Hepatic stellate cell (primary cell): Measurements from ENCODE around the gene CYP3A5.
"Not testable (repeated sequence)": the region's sequence is repeated elsewhere in the genome, so short reads cannot be mapped to it uniquely, and the experiment has no call there.

Experiments used
- DNase-seq: peaks from one replicate; pipeline ENCODE4 v3.0.0; 2011; ENCODE audit warnings: low spot score

The CYP3A5 gene

DNA sequence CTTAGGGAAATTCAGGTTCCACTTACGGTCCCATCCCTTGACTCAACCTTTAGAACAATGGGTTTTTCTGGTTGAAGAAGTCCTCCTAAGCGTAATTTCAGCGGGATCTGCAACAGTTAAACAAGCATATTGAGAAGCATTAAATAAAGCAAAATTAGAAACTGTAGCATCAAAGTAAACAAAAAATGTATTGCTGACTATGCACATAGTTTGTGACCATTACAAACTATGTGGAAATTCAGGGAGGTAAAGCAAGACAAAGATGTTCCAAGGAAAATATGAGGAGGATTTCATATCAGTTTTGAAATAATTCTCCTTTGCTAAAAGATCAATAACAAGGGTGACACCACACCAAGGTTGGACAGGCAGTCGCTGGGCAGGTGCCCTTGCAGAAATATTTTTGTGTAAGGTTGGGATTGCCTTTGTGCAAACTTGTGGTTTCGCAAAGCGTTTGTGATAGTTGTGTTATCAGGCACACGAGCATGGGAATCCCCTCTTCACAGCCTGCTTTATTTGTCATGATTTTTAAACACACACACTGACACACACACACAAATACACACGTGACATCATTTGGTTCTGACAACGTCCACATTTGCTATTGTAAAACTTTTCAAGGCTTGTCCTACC lies 5.4 kb upstream of the CYP3A5 start:
- DNase-seq, result no peak

DNA sequence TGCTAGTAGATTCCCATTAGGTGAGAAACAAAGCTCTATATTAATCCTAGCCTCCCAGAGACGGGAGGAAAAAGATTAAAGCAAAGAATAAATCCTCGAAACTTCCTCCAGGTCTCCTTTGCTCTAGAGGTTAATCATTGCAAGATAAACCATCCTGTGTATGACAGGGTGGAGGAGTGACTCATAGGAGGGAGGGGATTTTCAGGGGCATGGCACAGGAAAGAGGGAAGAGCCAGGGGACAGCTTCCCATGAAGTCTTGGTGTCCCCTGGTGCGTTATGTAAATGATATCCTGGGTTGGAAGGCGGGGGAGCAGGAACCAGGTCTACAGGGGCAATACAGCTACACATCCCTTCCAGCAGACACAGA lies 780 bp downstream of the CYP3A5 start:
- no peak for DNase-seq

DNA sequence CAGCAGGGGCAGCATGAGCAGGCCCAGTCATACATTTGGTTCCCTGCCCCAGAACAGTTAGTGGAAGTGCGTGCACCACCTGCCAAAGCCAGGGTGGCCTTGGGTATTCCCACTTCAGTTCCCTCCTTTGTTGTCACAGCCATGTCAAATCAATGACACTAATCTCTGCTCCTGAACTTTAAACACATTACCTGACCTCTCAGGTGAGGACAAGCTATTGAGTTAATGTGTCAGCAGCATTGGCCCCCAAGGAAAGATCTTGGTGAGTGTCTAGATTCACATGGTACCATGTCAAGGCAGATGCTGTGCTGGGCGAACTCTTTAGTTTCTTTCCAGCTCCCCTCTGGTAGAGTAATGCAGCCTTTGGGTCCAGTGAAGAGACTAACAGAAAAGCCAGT lies 2.1 kb downstream of the CYP3A5 start:
- no peak for DNase-seq

DNA sequence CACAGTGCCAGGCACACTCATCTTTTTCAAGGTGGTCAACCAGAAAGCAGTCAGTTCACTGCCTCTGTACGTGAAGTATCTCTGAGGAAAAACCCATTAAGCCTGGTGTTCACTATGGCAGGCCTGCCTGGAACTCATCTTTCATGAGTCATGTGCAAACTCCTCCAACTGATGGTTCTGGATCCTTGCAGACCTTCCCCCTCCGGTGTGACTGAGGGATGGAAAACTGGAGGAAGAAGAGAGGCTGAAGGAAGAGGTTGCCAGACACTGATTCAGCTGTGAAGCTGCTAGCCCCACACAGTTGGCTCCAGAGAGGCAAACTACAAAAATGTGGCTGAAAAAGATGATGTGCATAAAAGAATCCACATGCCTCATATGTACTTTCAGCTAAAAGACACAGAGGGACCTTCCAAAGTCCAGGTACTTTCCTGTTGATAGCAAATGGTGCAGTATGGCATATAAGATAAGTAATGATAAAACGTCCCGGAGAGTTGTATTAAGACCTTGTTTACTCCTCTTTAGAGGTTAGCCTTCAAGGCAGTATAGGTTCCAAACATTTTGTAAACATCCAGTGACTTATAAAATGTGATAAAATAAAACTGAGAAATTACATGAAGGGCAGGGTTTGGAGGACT lies 2.7 kb downstream of the CYP3A5 start:
- DNase-seq, result no peak

DNA sequence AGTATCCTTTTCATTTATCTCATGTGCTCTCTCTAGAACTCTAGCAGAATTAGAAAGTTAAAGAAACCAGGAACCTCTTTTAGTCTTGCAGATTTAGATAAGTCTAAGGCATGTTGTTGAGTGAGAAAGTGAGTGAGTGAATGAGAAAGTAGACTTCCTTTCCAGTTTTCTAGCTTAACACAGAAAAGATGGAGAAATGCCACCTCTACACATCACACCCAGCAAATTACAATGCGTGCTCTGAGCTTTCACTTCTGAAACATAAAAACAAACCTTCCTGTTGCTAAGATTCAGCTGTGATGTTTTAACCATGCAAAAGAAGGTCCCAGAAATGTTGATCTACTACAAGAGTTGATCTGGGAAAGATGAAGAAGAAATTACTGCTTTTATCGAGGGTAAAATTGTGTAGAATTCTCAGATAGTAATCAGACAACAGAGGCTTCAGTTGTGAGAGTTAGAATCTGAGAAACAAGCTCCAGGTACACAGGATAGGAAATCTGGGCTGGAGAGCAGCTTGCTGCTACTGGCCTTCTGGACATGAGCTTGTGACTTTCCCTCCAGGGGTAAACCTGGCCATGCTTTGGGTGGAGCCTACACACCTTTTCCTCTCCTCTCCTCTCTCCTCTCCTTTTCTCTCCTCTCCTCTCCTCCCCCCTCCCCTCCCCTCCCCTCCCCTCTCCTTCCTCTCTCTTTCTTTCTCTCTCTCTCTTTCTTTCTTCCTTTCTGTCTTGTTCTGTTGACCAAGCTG lies 4.6 kb downstream of the CYP3A5 start:
- no peak for DNase-seq

DNA sequence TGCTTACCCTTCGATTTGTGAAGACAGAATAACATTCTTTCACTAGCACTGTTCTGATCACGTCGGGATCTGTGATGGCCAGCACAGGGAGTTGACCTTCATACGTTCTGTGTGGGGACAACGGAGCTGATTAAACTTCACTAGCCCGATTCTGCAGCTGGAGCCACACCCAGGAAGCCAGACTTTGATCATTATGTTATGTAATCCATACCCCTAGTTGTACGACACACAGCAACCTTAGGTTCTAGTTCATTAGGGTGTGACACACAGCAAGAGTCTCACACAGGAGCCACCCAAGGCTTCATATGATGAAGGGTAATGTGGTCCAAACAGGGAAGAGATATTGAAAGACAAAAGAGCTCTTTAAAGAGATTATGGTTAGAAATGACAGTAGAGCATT lies 7.2 kb downstream of the CYP3A5 start:
- no peak for DNase-seq

DNA sequence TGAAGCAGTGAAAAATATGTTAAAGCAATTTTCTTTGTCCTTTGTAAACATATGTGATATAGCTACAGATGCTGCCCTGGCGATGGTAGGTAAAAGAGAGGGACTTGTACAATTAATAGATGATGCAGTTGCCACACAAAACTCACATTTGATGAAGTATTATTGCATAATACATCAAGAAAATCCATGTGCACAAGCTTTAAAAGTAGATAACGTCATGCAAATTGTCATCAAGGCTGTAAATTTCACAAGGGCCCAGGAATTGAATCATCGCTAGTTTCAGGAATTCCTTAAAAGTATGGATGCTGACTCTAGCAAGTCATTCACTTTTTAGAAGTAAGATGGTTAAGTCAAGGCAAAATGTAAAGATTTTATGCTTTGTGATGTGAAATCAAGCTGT lies 10.0 kb downstream of the CYP3A5 start:
- no peak for DNase-seq

DNA sequence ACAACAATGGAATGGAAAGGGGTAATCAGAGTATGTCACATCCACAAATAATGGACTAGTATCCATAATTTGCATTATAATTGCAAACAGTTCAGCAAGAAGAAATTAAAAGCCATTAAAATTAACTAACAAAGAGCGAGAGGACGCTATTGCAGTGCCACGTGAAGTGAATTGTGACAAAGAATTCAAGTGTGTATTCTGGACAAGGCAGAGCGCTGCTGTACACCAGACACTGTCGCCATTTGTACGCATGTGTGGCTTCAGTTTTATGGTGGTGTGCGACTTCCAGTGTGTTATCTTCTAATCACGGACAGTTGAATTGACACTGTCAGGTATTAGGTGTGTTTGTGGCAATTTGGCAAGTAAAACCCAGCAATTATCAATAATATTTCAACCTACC lies 11.3 kb downstream of the CYP3A5 start:
- DNase-seq, result no peak

DNA sequence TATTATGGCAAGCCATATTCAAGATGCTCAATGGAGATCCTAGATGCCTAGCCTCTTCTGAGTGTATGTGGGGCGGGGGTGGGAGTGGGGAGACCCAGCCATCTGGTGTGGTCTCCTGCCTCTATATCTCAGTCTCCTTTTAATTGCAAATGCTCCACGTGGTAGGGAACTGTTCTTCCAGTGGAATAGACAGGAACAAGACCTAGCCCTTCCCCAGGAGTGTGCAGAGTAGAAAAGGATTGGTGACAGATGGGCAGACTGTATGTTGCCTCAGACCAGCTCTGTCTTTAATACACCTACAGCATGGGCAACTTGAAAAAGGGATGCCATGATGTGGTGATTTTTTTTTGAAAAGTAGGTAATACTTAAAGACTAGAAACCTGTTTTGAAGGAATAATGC lies 12.6 kb downstream of the CYP3A5 start:
- DNase-seq, result no peak

DNA sequence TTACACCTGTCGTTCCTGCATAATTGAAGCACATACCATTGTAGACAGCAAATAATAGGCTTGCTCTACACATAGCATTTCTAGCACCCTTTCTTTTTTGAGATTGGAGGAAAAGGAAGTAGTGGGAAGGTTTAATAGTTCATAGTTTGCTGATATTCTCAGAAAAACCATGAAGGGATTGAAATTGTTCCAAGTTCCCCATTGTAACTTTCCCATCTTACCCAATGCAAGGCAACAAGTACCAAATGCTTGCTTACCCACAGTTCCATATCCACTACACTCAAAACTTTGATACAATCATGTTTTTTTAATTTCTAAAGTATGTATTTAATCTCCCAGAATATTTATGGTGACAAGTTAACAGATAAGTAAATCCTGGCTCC lies 13.8 kb downstream of the CYP3A5 start:
- no peak for DNase-seq

DNA sequence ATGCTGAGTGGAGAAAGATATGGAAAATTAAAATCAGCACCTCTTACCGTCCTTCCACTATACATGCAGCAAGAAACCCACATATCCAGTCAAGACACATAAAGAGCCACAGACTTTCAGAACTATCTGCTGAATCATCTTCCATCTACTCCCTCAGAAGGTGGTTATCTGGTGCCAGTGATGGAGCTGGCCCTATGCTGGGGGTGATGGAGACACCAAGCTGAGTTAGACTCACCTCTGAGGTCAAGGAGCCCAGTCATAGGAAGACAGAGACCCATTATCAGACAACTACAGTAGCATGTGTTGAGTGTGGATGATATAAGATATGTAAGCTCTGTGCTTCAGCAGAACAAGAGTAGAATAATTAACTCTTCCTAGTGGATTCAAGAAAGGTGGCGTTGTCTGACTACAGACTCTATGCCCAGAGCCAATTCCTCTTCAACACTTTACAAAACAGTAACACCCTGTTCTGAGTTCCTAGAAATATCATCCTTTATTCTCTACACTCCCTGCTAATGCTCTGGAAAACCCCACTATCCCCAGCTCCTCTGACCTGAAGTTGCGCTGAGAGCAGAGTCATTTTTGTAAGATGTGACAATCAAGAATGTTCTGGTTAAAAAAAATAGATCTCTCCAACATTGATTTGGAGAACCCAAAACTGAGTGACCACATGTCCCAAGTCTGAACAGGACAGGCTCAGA lies 14.3 kb downstream of the CYP3A5 start:
- DNase-seq, result no peak

DNA sequence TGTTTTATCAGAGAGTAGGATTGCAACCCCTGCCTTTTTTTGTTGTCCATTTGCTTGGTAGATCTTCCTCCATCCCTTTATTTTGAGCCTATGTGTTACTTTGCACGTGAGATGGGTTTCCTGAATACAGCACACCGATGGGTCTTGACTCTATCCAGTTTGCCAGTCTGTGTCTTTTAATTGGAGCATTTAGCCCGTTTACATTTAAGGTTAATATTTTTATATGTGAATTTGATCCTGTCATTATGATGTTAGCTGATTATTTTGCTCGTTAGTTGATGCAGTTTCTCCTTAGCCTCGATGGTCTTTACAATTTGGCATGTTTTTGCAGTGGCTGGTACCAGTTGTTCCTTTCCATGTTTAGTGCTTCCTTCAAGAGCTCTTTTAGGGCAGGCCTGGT lies 21.9 kb downstream of the CYP3A5 start:
- DNase-seq, result not testable (repeated sequence)

DNA sequence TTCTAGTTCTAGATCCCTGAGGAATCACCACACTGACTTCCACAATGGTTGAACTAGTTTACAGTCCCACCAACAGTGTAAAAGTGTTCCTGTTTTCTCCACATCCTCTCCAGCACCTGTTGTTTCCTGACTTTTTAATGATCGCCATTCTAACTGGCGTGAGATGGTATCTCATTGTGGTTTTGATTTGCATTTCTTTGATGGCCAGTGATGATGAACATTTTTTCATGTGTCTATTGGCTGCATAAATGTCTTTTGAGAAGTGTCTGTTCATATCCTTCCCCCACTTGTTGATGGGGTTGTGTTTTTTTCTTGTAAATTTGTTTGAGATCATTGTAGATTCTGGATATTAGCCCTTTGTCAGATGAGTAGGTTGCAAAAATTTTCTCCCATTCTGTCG lies 25.2 kb downstream of the CYP3A5 start:
- not testable (repeated sequence) for DNase-seq

DNA sequence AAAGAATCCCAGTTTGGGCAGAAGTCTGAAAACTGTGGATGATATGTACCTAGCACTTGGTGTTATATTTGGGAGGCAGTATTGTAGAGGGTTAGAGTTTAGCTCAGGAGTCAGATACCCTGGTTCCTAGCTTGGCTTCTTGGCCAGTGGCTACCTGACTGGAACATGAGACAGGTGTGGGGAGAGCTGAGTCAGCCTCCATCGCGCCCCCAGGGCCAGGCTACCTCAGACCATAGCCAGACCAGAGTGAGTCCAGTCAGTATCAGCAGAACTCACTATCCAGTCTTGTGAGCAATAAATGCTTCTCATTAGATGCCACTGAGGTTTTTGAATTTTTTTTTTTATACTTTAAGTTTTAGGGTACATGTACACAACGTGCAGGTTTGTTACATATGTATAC lies 26.0 kb downstream of the CYP3A5 start:
- no peak for DNase-seq

DNA sequence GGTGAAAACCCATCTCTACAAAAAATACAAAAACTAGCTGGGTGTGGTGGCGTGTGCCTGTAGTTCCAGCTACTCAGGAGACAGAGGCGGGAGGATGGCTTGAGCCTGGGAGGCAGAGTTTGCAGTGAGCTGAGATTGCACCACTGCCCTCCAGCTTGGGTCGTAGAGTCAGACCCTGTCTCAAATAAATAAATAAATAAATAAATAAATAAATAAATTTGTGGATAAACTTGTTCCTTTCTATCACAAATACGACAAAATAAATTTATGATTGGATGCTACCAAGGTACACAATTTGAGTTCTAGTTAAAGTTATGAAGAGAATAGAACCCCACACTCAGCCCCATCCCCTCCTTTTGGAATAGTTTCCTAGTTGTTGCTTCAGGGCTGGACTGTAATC lies 26.5 kb downstream of the CYP3A5 start:
- not testable (repeated sequence) for DNase-seq

DNA sequence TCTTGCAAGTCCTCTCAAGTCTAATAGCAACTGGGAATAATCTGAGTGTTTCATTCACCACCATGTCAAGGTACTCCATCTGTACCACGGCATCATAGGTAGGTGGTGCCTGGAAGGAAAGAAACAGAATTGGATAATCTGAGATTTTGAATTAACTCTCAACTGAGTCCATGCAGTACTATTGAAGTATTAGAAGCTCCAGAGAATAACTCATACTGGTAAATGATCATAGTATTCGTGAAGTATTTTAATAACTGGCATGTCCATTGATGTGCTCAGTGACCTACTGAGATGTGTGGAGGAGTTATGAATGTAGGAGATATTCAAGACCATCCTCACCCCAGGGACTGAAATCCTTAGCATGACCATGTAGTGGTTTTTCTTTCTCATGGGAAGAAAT lies 27.1 kb downstream of the CYP3A5 start:
- no peak for DNase-seq

DNA sequence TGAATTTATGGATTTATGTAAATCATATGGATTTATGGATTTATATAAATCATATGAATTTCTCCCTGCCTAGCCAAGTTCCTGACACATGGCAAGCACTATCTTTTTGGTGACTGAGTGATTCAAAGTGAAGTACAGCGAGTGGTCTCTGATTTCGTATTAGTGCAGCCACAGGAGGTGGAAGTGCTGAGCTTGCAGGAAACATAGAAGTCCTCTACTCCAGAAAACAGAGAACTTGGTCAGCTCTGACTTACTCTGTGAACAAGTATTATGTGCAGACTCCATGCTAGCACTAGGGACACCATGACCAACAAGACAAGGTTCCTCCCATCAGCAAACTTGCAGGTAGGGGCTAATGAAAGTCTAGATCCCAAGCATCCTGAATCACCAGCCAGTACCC lies 28.5 kb downstream of the CYP3A5 start:
- DNase-seq, result no peak

DNA sequence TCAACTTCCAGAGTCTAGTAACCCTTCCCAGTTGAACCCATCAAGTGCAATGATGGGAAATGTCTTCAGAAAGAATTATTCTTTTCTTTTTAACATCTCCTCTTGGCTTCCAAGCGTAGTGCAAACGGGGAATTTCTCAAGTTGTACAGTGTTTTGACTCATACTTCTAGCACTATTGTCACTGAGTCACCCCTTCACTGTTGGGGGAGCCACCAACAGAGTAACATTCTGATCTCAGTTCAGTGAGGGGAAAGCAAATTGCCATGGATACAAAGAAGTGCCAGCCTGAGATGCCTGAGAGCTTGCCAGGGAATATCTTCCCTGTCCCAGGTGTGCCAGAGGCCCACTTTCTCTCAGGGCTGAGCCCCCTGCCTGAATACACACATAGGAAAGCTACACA lies 31.0 kb downstream of the CYP3A5 start:
- no peak for DNase-seq

DNA sequence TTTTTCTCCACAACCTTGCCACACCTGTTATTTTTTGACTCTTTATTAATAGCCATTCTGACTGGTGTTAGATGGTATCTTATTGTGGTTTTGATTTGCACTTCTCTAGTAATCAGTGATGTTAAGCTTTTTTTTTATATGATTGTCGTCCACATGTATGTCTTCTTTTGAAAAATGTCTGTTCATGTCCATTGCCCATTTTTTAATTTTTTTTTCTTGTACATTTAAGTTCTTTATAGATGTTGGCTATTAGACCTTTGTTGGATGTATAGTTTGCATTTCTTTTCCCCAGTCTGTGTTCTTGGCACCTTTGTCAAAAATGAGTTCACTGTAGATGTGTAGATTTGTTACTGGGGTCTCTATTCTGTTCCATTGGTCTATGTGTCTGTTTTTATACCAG lies 34.2 kb downstream of the CYP3A5 start:
- no peak for DNase-seq

DNA sequence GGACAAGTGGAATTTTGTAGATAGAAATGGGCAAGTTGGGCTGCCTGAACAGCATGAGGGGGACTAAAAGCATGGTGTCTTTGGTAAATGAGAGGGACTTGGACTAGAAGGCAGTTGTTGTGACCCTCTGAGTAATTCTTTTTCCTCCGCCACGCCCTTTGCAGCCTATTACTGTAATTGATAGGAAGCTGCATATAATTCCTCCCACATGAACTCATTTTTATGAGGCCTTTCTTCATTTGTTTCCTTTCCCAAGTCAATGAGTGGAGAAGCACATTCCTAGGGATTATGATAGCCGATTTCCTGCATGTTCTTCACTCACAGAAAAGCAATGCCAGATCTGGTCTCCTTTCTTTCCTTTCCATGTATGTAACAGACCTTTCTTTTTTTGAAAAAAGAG lies 35.4 kb downstream of the CYP3A5 start:
- no peak for DNase-seq

DNA sequence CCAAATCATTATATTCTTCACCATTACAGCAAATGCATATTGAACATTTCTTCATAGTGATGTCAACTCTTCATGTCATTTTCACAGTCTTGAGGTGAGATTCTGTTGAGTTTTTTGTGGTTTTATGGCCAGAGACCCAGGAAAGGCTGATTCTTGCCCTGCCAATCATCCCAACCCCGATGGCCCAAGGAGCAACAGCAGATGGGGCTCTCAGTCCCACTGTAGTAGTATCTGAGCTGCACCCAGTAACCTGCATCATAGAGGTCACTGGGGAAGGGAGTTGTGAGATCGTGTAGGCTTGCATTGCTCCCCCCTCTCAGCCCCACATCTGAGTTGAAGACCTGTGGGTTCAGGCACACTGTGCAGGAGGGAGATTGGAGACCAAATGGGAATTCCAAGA lies 36.3 kb downstream of the CYP3A5 start:
- no peak for DNase-seq

DNA sequence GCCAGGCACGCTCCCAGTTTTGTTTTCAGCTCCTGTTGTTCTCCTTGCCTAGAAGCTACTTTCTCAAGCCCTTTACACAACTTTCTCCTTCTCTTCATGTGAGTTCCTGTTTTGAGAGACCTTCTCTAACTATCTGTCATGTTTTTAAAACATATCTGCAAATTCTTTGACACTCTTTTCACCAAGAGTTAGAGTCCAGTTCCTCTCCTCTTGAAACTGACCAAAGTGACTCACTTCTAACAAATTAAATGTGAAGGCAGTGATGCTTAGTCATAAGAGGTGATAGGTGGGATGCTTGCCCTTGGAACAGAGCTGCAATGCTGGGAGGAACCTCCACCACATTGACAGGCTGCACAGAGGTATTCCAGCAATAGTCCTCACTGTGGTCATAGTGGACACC lies 37.8 kb downstream of the CYP3A5 start:
- DNase-seq, result no peak

DNA sequence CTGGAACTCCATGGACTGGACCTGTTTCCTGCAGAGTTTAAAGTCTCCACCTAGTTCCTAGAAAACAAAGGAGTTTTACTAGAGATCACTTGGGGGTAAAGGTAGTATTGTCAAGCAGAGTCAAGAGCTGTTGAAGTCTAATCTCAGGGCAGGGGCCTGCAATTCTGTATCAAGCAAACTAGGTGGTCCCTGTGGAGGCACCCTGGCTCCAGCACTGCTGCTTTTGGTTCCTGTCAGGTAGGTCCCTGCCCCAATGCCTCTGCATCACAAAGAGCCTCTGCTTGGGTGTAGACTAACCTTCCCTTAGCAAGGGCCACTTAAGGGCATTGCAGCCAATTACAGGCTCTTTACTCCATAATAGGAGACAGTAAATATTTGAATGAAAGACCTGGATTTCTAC lies 40.5 kb downstream of the CYP3A5 start:
- no peak for DNase-seq
